GM18870 (cell line): Measurements from ENCODE around the gene RAPGEF3.
A peak's percentile ranks its signal among the peaks of the same experiment; 100 is the strongest.

Source experiments
- ATAC-seq: cut with Tn5 transposase; IDR thresholded peaks from one replicate; pipeline ENCODE4 v1.9.1; 2021; ENCODE audit warnings: moderate library complexity; ENCODE audit not compliant: unreplicated experiment

RAPGEF3 gene

DNA sequence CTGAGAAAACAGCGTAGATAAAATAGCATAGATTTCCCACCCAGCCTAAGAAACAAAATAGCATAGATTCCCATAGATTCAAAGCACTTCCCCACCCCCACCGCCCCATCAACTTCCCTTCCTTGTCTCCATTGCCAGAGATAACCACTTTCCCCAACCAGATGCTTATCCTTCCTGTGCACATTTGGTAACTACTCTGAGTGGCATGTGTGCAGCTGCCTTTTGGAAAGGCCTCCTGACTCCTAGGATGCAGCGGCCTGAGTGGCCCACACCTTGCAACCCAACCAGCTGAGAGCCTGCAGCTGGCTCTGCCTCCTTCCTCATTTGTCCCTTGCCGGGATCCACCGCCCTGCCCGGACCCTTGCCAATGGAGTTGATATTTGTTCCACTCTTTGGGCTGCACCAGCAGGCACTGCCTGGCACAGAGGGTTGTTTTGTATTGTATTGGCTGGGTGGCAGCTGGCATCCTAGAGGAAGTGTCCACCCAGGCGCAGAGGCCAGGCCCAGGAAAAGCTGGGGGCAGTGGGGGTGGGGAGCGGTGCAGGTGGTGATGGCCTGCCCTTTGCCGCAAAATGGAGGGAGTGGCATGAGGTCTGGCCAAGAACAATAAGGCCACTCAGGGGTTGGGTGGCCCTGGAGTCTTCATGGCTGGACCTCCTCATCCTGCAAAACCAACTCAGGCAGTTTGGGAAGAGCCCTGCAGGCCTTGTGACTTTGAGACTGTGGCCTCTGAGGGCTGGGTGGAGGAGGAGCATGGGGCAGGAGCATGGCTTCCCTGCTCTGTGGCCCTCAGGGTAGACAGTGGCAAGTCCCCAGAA is 19.3 kb upstream of the RAPGEF3 start:
- ATAC-seq: no peak

DNA sequence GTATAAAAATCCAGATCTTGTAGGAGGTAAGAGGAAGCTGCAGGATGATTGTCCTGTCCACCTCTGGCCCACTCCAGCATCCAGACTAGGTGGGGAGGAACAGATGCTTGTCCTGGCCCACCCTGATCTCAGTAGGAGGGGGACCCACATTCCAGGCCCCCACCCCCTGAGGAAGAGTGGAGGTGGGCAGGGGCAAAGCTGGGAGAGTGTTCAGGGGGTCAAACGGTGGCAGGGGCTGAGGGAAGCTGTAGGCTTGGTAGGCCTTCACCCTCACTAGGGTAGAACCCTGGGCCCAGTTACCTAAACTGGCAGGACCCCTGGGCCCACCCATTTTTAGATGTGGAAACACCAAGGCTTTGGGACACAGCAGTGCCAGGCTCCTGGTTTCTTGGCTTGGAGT is 18.5 kb upstream of the RAPGEF3 start:
- ATAC-seq: no peak

DNA sequence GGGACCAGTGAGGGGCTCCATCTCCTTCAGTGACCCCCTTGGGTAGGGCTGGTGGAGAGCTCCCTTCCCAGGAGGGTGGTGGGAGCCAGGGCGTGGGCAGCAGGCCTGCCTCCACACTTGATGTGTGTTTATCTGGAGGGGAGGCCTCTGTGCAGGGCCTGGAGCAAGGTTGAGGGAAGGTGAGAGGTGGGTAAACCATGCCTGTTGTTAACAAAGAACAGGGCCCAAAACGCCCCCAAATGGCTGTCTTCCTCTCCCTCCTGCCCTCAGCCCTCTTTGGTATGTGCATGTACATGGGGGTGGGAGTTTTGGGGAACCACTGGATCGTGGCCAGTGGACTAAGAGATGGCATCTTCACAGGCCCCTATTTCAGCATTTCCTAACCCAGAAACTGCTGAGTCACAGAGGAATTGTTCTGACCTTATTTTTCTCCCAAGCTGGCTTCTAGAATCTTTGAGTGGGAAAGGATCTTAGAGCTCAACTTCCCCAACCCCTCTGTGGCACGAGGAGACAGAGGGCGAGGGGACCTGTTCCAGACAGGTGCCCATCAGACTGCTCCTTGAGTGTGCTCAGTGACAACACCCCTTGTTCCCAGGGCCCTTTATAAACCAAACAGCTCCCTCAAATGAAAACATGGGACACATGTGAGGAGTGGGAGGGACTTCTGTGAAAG is 17.9 kb upstream of the RAPGEF3 start:
- ATAC-seq: no peak

DNA sequence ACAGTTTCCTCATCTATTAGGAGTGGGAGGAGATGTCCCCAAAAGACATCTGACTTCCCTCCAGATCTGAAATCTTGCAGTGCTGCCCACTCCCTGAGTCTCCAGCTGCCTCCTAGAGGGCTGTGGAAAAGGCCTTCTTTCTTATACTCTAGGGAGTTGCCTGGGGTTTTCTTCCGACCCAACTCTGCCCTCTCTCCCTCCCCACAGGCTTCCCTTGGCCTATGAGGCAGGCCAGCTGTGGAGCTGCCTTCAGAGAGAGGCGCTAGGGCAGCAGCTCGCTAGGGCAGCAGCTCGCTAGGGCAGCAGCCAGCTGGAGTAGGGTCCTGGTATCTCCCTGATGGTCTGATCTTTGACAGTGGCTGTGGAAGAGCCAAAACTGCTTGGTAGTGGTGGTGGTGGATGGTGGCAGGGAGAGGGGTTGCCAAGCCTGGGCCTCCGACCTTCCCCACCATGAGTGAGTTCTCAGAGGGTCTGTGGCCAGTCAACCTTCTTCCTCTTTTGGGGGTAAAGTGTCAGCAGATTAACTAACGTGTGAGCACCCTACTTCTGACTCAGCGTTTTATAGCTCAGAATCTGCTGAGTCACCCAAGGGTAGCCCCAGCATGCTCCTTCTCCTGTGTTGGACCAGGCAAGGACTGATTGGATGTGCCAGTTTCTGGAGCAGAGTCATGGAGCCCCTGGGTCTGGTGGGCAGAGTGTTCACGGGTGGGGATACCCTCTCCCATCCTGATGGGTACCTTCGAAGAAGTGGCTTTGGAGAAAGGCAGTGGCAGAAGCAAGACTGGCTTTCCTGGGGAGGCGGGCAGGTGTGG is 16.6 kb upstream of the RAPGEF3 start:
- ATAC-seq: no peak

DNA sequence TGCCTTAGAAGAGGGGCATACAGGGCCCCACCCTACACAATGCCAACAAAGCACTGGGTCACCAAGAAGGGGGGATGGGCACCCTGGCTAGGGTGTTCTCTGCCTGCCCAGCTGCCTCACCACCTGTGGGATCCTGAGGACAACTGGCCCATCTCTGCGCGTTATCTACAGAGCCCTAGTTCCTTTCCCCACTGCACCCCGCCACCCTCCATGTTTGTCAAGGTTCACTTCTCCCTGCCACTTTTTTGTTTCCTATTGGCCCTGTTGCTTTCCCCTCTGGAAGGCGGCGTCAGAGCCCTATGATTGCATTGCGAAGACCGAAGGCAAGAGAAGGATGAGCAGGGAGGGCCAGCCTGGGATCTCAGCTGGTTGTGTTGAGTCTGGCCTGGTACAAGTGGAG is 16.0 kb upstream of the RAPGEF3 start:
- no peak for ATAC-seq

DNA sequence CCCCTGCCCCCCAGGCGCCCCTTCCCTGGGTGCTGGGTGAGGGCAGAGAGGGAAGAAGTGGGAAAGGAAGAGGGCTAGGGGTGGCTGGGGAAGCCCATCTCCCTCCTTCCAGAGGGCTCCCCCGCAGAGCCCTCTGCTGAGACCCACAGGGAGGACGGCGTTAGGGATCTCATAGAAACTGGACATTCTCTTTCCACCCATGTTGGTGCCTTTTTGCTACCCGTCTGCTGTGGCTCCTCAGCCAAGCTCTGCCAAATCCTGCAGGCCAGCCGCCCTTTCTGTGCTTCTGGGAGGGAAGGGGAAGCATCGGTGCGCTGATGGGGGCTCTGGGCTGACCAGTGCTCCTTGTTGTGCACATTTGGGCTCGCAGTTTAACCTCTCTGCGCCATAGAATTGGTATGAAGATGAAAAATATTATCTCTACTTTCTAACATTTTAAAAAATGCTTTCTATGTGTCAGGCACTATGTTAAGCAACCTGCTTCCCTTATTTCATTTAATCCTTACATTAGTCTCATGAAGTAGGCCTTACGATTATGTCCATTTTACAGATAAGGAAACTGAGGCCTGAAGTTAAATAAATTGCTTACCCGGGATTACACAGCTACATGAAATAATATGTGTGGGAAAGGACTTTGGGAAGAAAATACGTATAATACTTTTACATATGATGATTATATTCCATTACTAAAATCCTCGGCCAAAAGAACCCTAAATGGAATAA is 15.3 kb upstream of the RAPGEF3 start:
- no peak for ATAC-seq

GRCh38 chr12:47773062-47773857 is 14.6 kb upstream of the RAPGEF3 start, which contains the start of gene SLC48A1:
TSS of gene SLC48A1 (plus strand) at chr12:47773238. CDS start at chr12:47773305, 67 bp downstream.
- ATAC-seq: peak; percentile 47

GRCh38 chr12:47772738-47773061 is 14.0 kb upstream of the RAPGEF3 start:
- no peak for ATAC-seq

DNA sequence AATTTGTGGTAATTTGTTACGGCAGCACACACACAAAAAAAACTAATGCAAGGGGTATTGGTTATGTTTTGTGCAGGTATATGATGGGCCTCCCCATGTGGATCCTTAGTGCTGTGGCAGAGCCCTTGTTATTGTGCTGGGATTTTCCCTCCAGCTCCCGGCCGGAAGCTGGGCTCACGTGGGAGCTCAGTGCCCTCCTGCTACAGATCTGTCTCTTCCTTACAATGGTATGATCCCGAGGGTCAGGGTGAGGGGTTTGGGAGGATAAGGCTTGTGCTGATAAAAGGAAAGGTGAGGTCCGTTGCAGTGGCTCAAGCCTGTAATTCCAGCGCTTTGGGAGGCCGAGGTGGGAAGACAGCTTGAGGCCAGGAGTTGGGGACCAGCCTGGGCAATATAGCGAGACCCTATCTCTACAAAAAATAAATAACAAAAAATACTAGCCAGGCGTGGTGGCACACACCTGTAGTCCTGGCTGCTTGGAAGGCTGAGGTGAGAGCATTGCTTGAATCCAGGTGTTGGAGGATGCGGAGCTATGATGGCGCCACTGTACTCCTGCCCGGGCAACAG is 13.5 kb upstream of the RAPGEF3 start:
- no peak for ATAC-seq

- ATAC-seq: no peak
Observed at GRCh38 chr12:47771304-47771703, 12.6 kb upstream of the RAPGEF3 start.

- ATAC-seq: no peak
Observed at GRCh38 chr12:47770086-47770726, 11.5 kb upstream of the RAPGEF3 start.

GRCh38 chr12:47769234-47770085 is 10.8 kb upstream of the RAPGEF3 start:
- no peak for ATAC-seq

DNA sequence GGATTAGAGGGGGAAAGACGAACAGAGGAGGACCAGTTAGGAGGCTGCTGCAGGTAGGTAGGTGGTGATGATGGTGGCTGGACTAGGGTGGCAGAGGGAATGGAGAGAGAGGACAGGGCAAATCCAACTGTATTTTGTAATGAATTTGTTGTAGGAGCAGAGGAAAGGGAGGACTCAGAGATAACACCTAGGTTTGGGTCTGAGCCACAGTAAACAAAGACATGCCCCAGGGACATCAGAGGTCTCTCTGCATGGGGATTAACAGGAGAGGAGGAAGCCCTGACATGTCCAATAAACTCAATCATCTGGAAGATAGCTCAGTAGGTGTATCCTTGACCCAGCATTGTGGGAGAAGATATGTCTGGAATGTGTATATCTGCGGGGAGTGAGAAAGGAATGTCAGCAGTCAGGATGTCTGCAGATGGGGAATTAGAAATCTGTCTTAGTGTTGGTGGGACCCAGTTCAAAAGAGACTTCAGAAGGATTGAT is 9.7 kb upstream of the RAPGEF3 start:
- ATAC-seq: no peak

DNA sequence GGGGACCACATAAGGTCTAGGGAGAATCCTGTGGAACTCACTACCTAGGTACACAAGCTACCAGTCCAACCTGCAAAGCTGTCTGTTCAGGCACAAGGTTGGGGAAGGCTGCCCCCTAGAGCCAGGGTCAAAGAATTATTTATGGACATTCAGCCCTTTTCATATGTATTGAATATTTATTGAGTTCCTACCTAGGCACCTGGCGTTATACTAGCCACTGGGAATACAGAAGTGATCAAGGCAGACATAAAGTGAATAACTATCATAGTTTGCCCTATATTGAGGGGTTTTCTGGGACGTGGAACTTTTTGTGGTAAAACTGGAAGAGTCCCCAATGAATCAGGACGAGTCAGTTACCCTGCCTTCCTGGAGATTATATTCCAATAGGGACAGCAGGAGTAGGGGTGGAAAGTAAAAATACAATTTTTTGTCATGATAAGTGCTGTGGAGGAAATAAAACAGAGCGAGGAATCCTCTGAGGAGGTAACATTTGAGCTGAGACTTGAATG is 8.6 kb upstream of the RAPGEF3 start:
- ATAC-seq: no peak

GRCh38 chr12:47766502-47767215 is 8.0 kb upstream of the RAPGEF3 start:
- no peak for ATAC-seq

DNA sequence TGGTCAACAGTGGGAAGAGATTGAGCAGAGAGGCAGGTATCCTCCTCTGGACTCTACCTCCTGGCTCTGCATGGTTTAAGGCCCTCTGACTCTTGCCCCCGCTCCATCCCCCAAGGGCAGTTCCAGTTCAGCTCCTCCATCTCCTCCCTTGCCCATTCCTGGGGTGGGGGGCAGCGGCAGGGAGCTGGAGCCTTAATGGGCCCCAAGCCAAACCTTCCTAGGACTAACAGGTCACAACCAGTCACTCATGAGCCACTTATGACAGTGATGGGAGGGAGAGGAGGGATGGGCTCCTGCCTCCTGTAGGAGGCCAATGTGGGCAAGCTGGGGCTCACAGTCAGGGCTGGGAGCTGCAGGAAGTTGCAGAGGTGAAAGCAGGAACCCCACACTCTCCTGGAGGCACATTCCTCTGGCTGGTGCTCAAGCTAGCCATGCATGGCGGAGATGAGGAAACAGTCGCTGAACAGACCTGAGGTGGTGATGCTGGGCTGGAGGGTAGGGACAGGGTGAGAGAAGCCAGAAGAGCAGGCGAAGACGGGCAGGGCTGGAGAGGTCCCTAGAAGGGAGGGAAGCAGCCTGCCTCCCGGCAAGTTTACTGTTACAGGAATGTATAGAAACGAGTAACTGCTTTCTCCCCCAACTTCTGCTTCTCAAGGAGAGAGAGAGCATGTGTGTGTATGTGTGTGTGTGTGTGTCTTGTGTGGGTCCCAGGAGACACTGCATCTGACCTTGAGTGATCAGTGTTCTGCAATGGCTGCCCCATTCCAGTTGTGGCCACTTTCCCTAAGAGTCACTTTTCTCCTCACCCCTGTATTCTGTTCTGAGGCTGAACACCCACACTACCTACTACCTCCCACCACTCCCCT is 5.0 kb upstream of the RAPGEF3 start:
- no peak for ATAC-seq
